Brain microvascular endothelial cell (primary cell): ENCODE measurements around the gene PARD3.

Source experiments
- DNase-seq: peaks from one replicate; pipeline ENCODE4 v3.0.0-alpha.2; 2020
- H3K27ac ChIP-seq: fragments of 250-450 bp; sonication (Bioruptor Pico); 2 replicates; pipeline ENCODE4 v1.5.1; 2020; ENCODE audit warnings: mild to moderate bottlenecking, moderate library complexity
- H3K27me3 ChIP-seq: fragments of 250-450 bp; sonication (Bioruptor Pico); replicated peaks from 2 replicates; pipeline ENCODE4 v1.5.1; 2020; ENCODE audit warnings: mild to moderate bottlenecking
- H3K36me3 ChIP-seq: fragments of 250-450 bp; sonication (Bioruptor Pico); replicated peaks from 2 replicates; pipeline ENCODE4 v1.5.1; 2020; ENCODE audit warnings: mild to moderate bottlenecking
- H3K4me3 ChIP-seq: 2 replicates; pipeline ENCODE4 v1.5.1; 2011; ENCODE audit warnings: low read depth, mild to moderate bottlenecking, control low read depth, low read length, moderate library complexity
- CTCF ChIP-seq: IDR thresholded peaks from 2 replicates; pipeline ENCODE4 v1.5.1; 2011; ENCODE audit warnings: low read depth, mild to moderate bottlenecking, moderate library complexity, low read length, control low read depth, inconsistent platforms; ENCODE audit errors: missing control alignments
- in situ Hi-C: cut with HindIII; loops from 2 replicates; pipeline ENCODE4 v1.10.0; 2017; ENCODE audit warnings: low sequenced_read_pairs, low pct_ligation_motif_present

PARD3 gene

GRCh38 chr10:34792881-34793280, 22.2 kb downstream of the PARD3 start:
- Histone ChIP-seq H3K4me3 (no peak overlapping the region), H3K27ac (no peak overlapping the region), H3K27me3 (no peaks in the 10 kb centered on the region), H3K36me3 (no peaks in the 10 kb centered on the region)
- TF ChIP-seq CTCF, result no peak
- DNase-seq, result no peak
- in situ Hi-C loops, result no loop called here

- TF ChIP-seq CTCF, result no peak
- no peak overlapping the region for H3K4me3 ChIP-seq
- H3K27ac ChIP-seq, result no peak overlapping the region
- no peak for DNase-seq
- H3K36me3 ChIP-seq, result no peaks in the 10 kb centered on the region
- no peaks in the 10 kb centered on the region for H3K27me3 ChIP-seq
- in situ Hi-C loops, result no loop called here
Observed at GRCh38 chr10:34791947-34792346, 23.1 kb downstream of the PARD3 start.

- no peaks in the 10 kb centered on the region for H3K36me3 ChIP-seq
- no peaks in the 10 kb centered on the region for H3K27me3 ChIP-seq
- no peak overlapping the region for H3K4me3 ChIP-seq
- in situ Hi-C loops, result no loop called here
- no peak for DNase-seq
- no peak overlapping the region for H3K27ac ChIP-seq
- no peak for TF ChIP-seq CTCF
Observed at GRCh38 chr10:34791228-34791627, 23.9 kb downstream of the PARD3 start.

- Histone ChIP-seq H3K4me3 (no peak overlapping the region), H3K36me3 (no peaks in the 10 kb centered on the region), H3K27me3 (no peaks in the 10 kb centered on the region), H3K27ac (no peak overlapping the region)
- in situ Hi-C loops, result no loop called here
- no peak for TF ChIP-seq CTCF
- no peak for DNase-seq
Observed at GRCh38 chr10:34789966-34790506, 25.1 kb downstream of the PARD3 start.

- no peak overlapping the region for H3K4me3 ChIP-seq
- H3K36me3 ChIP-seq, result no peaks in the 10 kb centered on the region
- DNase-seq, result no peak
- in situ Hi-C loops, result no loop called here
- no peaks in the 10 kb centered on the region for H3K27me3 ChIP-seq
- no peak overlapping the region for H3K27ac ChIP-seq
- TF ChIP-seq CTCF, result no peak
Observed at GRCh38 chr10:34786464-34786863, 28.6 kb downstream of the PARD3 start.

GRCh38 chr10:34781711-34782110, 33.4 kb downstream of the PARD3 start:
- Histone ChIP-seq H3K27me3 (no peaks in the 10 kb centered on the region), H3K27ac (no peak overlapping the region), H3K4me3 (no peak overlapping the region), H3K36me3 (no peaks in the 10 kb centered on the region)
- no peak for TF ChIP-seq CTCF
- in situ Hi-C loops, result no loop called here
- DNase-seq, result no peak
